ENCODE results near the gene OLR1. TPM values are rescaled to one million over a fixed set of nuclear protein-coding genes. Genes with fewer than 3 reads are reported as not detected.
A peak's percentile ranks its signal among the peaks of the same experiment; 100 is the strongest.
"Not testable (repeated sequence)": the region's sequence is repeated elsewhere in the genome, so short reads cannot be mapped to it uniquely, and the experiment has no call there.

The OLR1 gene
- total RNA-seq (2022) (not detected in 2 replicates), Bru-seq, nascent RNA (percentile 17 among the genes with signal in this experiment), BruChase-seq, experiment 1, labeled RNA remaining after a 6-hour chase (percentile 20 among the genes with signal in this experiment), BruChase-seq, experiment 2, labeled RNA remaining after a 2-hour chase (percentile 3 among the genes with signal in this experiment)
- long read RNA-seq = 0 reads

- no peaks in the 10 kb centered on the region for H3K36me3 Mint-ChIP-seq (ENCODE audit: insufficient read depth, unreplicated experiment)
- H3K9me3 Mint-ChIP-seq (ENCODE audit: low read depth, unreplicated experiment) = no peaks in the 10 kb centered on the region
- H3K4me3 Mint-ChIP-seq (ENCODE audit: low read depth, unreplicated experiment) = peak within 1 kb of the TSS; percentile 4
- DNase-seq = no peak
- no peaks in the 10 kb centered on the region for H3K27me3 Mint-ChIP-seq (ENCODE audit: unreplicated experiment)
- CTCF ChIA-PET = interaction anchor here (0.7 kb wide), 1 partner anchor 19 kb away, joined by 3 read pairs; no protein-coding TSS in a partner anchor
- peaks cover 19% of the 10 kb centered on the region for H3K4me1 Mint-ChIP-seq (ENCODE audit: low read depth, unreplicated experiment)
- no TSS peak for BruUV-seq (replicated peaks)
- intact Hi-C loops (cut with micrococcal nuclease; ENCODE audit: unreplicated experiment) = no loop called here
- H3K27ac Mint-ChIP-seq (ENCODE audit: unreplicated experiment) = no peak within 1 kb of the TSS
- TF ChIP-seq, protein P1, sequence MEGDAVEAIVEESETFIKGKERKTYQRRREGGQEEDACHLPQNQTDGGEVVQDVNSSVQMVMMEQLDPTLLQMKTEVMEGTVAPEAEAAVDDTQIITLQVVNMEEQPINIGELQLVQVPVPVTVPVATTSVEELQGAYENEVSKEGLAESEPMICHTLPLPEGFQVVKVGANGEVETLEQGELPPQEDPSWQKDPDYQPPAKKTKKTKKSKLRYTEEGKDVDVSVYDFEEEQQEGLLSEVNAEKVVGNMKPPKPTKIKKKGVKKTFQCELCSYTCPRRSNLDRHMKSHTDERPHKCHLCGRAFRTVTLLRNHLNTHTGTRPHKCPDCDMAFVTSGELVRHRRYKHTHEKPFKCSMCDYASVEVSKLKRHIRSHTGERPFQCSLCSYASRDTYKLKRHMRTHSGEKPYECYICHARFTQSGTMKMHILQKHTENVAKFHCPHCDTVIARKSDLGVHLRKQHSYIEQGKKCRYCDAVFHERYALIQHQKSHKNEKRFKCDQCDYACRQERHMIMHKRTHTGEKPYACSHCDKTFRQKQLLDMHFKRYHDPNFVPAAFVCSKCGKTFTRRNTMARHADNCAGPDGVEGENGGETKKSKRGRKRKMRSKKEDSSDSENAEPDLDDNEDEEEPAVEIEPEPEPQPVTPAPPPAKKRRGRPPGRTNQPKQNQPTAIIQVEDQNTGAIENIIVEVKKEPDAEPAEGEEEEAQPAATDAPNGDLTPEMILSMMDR (IDR thresholded peaks at IDR 0.05; ENCODE audit: unreplicated experiment) = no peak
Measured at GRCh38 chr12:10171973-10172728, at the start of gene OLR1. Gene OLR1, minus strand, starts transcription at chr12:10172132. Its CDS starts 55 bp downstream, at chr12:10172077.

GRCh38 chr12:10220398-10221077 lies 48.6 kb upstream of the OLR1 start:
- intact Hi-C loops (cut with micrococcal nuclease; ENCODE audit: unreplicated experiment) = no loop called here
- CTCF ChIA-PET = no interaction called here
- Mint-ChIP-seq H3K4me3 (ENCODE audit: low read depth, unreplicated experiment) (no peak overlapping the region), H3K9me3 (ENCODE audit: low read depth, unreplicated experiment) (no peaks in the 10 kb centered on the region), H3K27ac (ENCODE audit: unreplicated experiment) (no peak overlapping the region), H3K36me3 (ENCODE audit: insufficient read depth, unreplicated experiment) (peaks cover 45% of the 10 kb centered on the region), H3K4me1 (ENCODE audit: low read depth, unreplicated experiment) (peaks cover 4% of the 10 kb centered on the region), H3K27me3 (ENCODE audit: unreplicated experiment) (no peaks in the 10 kb centered on the region)
- BruUV-seq (replicated peaks) = no TSS peak
- TF ChIP-seq, protein P1 (IDR thresholded peaks at IDR 0.05; ENCODE audit: unreplicated experiment) = no peak
- DNase-seq = no peak

DNA sequence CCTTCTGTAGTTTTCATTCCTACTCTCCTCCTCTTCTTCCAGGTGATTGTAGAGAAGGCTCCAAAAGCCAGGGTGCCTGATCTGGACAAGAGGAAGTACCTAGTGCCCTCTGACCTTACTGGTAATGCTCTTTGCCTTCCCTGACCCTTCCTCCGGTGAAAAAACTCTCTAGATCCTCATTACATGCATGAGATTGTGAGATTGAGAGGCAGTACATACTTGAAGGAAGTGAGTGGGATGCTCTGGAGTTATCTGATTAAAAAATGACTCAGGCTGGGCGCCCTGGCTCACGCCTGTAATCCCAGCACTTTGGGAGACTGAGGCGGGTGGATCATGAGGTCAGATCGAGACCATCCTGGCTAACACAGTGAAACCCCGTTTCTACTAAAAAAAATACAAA lies 46.1 kb upstream of the OLR1 start:
- Mint-ChIP-seq H3K27ac (ENCODE audit: unreplicated experiment) (no peak overlapping the region), H3K36me3 (ENCODE audit: insufficient read depth, unreplicated experiment) (peaks cover 55% of the 10 kb centered on the region), H3K27me3 (ENCODE audit: unreplicated experiment) (no peaks in the 10 kb centered on the region), H3K9me3 (ENCODE audit: low read depth, unreplicated experiment) (no peaks in the 10 kb centered on the region), H3K4me3 (ENCODE audit: low read depth, unreplicated experiment) (no peak overlapping the region), H3K4me1 (ENCODE audit: low read depth, unreplicated experiment) (peaks cover 11% of the 10 kb centered on the region)
- BruUV-seq (replicated peaks) = no TSS peak
- TF ChIP-seq, protein P1 (IDR thresholded peaks at IDR 0.05; ENCODE audit: unreplicated experiment) = no peak
- CTCF ChIA-PET = no interaction called here
- no peak for DNase-seq
- intact Hi-C loops (cut with micrococcal nuclease; ENCODE audit: unreplicated experiment) = no loop called here

- H3K27me3 Mint-ChIP-seq (ENCODE audit: unreplicated experiment); CTCF ChIA-PET; H3K9me3 Mint-ChIP-seq (ENCODE audit: low read depth, unreplicated experiment); BruUV-seq (replicated peaks); intact Hi-C loops (cut with micrococcal nuclease; ENCODE audit: unreplicated experiment); DNase-seq: not testable (repeated sequence)
- H3K27ac Mint-ChIP-seq (ENCODE audit: unreplicated experiment) = peak overlapping the region; percentile 96
- H3K36me3 Mint-ChIP-seq (ENCODE audit: insufficient read depth, unreplicated experiment) = peaks cover 53% of the 10 kb centered on the region
- peak overlapping the region; percentile 84 for H3K4me3 Mint-ChIP-seq (ENCODE audit: low read depth, unreplicated experiment)
- H3K4me1 Mint-ChIP-seq (ENCODE audit: low read depth, unreplicated experiment) = peaks cover 11% of the 10 kb centered on the region
Measured at GRCh38 chr12:10215946-10216345, 44.0 kb upstream of the OLR1 start.

All from Calu3 (cell line).